NT2/D1 (cell line): ENCODE data around the gene CUEDC1.
"Not testable (repeated sequence)": the region's sequence is repeated elsewhere in the genome, so short reads cannot be mapped to it uniquely, and the experiment has no call there.

Experiments
- DNase-seq: peaks from one replicate; pipeline ENCODE4 v3.0.0-alpha.2; 2011; ENCODE audit warnings: low read depth, low spot score
- H3K27me3 ChIP-seq: 2 replicates; pipeline ENCODE4 v1.6.0; 2011; ENCODE audit warnings: mild to moderate bottlenecking; ENCODE audit not compliant: insufficient read length, insufficient read depth
- H3K36me3 ChIP-seq: 2 replicates; pipeline ENCODE4 v1.6.1; 2011; ENCODE audit warnings: mild to moderate bottlenecking, low read length, mixed read lengths; ENCODE audit not compliant: insufficient read depth, insufficient read length
- H3K4me1 ChIP-seq: 2 replicates; pipeline ENCODE4 v1.5.1; 2011; ENCODE audit not compliant: insufficient read depth, insufficient read length
- H3K4me3 ChIP-seq: 2 replicates; pipeline ENCODE4 v1.5.1; 2011; ENCODE audit warnings: low read depth; ENCODE audit not compliant: insufficient read length
- H3K9ac ChIP-seq: 2 replicates; pipeline ENCODE4 v1.6.0; 2011; ENCODE audit warnings: low read depth; ENCODE audit not compliant: insufficient read length
- H3K9me3 ChIP-seq: 2 replicates; pipeline ENCODE4 v1.5.1; 2011; ENCODE audit warnings: mild to moderate bottlenecking, low read length; ENCODE audit not compliant: insufficient read depth
- SUZ12 ChIP-seq: IDR thresholded peaks from 2 replicates; pipeline ENCODE4 v1.6.1; 2011; ENCODE audit not compliant: insufficient read length, insufficient read depth; ENCODE audit errors: extremely low read depth
- YY1 ChIP-seq: IDR thresholded peaks from 2 replicates; pipeline ENCODE4 v1.6.1; 2011; ENCODE audit not compliant: insufficient read length, insufficient read depth
- ZNF274 ChIP-seq: IDR thresholded peaks from 2 replicates; pipeline ENCODE4 v1.6.1; 2011; ENCODE audit warnings: mild to moderate bottlenecking, low read depth, low read length

Gene CUEDC1

DNA sequence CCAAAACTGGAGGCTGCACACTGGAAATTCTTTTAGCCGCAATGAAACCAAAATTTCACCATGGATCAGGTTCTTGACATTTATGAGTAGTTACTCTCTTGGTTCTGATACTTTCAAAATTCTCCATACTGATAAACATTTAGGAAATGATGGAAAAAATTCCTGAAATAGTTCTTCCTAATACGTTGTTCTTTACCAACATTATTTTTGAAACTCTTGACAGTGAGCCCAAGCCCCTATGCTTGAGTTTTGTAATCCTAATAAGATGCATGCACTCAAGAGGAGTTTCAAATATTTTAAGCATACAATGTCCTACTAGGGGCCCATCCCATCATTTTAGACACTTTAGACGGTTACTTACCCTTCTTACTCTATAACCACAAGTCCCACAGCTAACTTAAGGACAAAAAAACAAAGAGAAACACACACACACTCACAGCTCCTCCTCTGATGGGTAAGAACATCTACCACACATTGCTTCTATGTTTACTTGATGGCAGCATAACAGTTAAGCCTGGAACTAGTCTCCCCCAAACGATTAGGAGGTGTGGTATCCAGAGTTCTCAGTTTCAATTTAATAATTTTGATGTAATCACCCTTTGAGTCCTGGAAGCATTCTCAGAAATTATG lies 29.2 kb upstream of the CUEDC1 start:
- Histone ChIP-seq H3K4me3 (no peak overlapping the region), H3K27me3 (no peaks in the 10 kb centered on the region), H3K9ac (no peak overlapping the region), H3K9me3 (no peaks in the 10 kb centered on the region), H3K4me1 (peaks cover 6% of the 10 kb centered on the region), H3K36me3 (peaks cover 55% of the 10 kb centered on the region)
- no peak for DNase-seq
- TF ChIP-seq ZNF274: no peak
- TF ChIP-seq YY1: no peak
- TF ChIP-seq SUZ12: no peak

DNA sequence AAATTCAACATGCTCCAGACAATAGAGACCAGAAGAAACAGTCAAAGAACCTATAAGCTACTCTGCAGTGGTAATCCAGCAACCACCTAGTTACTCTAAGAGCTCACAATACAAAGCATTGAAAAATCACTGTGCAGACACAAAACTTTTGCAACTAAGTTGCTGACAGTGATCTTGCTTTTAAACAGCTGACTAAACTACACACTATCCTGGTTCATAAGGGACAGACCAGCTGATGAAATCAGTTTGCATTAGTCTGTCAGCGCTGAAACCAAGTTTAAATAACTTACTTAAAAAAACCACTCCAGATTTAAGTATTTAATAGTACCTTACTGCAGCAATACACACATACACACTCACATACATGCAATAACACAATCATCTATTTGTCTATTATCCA lies 28.2 kb upstream of the CUEDC1 start:
- H3K36me3 ChIP-seq: peaks cover 64% of the 10 kb centered on the region
- H3K4me1 ChIP-seq: peaks cover 3% of the 10 kb centered on the region
- no peak overlapping the region for H3K9ac ChIP-seq
- no peaks in the 10 kb centered on the region for H3K9me3 ChIP-seq
- no peaks in the 10 kb centered on the region for H3K27me3 ChIP-seq
- TF ChIP-seq SUZ12: no peak
- no peak for TF ChIP-seq ZNF274
- TF ChIP-seq YY1: no peak
- DNase-seq: no peak
- no peak overlapping the region for H3K4me3 ChIP-seq

DNA sequence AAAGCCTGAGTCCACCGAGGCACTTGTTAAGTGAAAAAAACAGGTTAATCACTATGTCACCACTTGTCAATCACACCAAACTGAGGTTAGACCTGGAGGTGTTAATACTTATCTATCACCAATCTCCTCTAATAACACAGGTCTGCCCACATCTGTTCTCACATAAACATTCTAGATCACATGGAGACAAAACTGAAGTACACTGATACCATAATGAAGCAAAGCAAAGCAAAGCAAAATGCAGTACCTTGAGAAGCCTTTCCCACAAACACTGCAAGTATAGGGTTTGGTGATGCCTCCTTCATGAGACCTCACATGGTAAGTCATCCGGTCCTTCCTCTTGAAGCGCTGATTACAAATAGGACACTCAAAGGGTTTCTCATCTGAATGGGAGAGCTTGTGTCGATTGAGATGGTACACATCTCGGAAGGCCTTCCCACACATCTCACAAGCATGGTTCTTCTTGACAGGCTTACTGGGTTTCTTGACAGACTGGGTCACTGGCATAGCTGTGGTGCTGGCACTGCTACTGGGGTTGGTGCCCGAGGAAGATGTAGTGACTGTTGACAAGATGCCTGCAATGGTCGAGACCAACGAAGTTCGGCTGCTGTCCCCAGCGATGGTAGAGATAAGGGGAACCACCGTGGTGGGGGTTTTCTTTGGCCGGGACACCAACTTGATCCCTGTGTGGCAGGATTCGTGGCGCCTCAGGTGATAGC lies 27.4 kb upstream of the CUEDC1 start:
- Histone ChIP-seq H3K9ac (no peak overlapping the region), H3K4me1 (peaks cover 3% of the 10 kb centered on the region), H3K9me3 (no peaks in the 10 kb centered on the region), H3K4me3 (no peak overlapping the region), H3K36me3 (peaks cover 69% of the 10 kb centered on the region), H3K27me3 (no peaks in the 10 kb centered on the region)
- TF ChIP-seq YY1: no peak
- TF ChIP-seq ZNF274: no peak
- no peak for TF ChIP-seq SUZ12
- DNase-seq: no peak

DNA sequence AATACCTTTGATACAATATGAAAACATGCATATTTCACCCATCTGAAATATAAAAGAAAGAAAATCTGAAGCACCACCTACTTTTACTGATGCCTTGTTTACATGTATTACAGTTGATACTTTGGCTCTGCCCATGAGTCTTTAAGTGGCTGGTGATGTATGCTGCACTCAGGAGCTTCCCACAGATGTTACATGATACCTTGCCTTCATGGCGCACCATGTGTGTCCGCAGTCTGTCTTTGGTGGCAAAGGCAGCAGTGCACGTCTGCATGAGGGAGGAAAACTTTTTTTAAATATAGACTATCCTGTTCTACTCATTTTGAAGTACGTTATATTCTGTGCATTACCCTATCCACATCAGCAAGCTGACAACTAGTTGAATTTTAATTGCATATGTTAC lies 25.3 kb upstream of the CUEDC1 start:
- no peaks in the 10 kb centered on the region for H3K9me3 ChIP-seq
- H3K27me3 ChIP-seq: no peaks in the 10 kb centered on the region
- TF ChIP-seq YY1: no peak
- TF ChIP-seq ZNF274: no peak
- no peak for TF ChIP-seq SUZ12
- H3K36me3 ChIP-seq: peaks cover 89% of the 10 kb centered on the region
- H3K9ac ChIP-seq: no peak overlapping the region
- peaks cover 3% of the 10 kb centered on the region for H3K4me1 ChIP-seq
- DNase-seq: no peak
- H3K4me3 ChIP-seq: no peak overlapping the region

DNA sequence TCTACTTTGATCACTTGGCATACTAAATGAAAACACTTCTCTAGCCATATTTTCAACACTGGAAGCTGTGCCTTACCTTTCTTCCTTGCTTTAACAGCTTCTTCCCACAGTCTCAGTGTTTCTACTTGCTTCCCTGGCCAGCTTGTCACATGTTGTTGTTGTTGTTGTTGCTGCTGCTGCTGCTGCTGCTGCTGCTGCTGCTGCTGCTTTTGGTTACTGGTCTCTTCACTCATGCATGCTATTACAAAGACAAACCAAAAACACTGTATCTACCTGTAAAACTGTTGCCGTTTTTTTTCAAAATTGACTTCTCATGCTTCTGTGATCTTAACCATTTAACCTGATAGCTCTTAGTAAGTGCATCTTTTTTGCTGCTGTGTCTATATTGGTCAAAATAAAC lies 23.9 kb upstream of the CUEDC1 start:
- no peaks in the 10 kb centered on the region for H3K27me3 ChIP-seq
- H3K4me1 ChIP-seq: peaks cover 3% of the 10 kb centered on the region
- no peaks in the 10 kb centered on the region for H3K9me3 ChIP-seq
- TF ChIP-seq YY1: no peak
- TF ChIP-seq ZNF274: no peak
- no peak for TF ChIP-seq SUZ12
- H3K9ac ChIP-seq: no peak overlapping the region
- no peak for DNase-seq
- H3K36me3 ChIP-seq: peaks cover 91% of the 10 kb centered on the region
- no peak overlapping the region for H3K4me3 ChIP-seq

DNA sequence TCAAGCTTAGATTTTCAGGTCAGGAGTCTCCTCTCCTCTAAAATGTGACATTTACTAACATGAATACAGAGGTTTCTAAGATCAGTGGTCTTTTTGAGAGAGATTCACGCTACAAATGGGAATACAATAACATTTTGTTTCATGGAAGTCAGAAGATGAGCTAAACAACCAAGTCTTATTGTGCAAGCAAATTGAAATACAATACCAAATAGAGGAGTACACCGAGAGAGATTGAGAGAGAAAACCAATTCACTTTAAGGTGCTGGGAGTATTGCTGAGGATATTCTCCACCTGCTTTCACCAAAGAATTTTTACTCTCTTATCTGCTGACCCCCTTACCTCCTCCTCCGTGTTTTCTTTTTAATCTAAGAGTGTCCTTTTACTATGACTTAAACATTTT lies 21.4 kb upstream of the CUEDC1 start:
- peaks cover 92% of the 10 kb centered on the region for H3K36me3 ChIP-seq
- no peak for DNase-seq

DNA sequence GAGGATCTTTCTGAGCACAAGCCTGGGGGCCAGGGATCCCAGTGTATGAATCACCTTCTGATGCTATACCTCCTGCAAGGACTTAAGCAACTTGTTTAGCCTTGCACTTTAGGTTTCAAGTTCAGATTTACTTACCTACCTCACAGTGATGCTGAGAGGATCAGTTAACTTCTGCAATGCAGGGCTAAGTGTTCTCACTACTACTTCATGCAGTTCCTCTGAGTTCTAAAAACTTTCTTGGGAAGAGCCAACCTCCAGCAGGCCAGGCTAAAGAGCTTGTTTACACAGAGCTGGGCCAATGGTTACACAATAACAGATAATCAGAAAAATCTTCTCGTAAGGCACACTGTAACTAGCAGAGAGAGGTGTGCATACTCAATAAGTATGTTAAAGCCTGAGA lies 19.8 kb upstream of the CUEDC1 start:
- TF ChIP-seq SUZ12 (no peak), YY1 (no peak)
- Histone ChIP-seq H3K4me1 (no peaks in the 10 kb centered on the region), H3K4me3 (no peak overlapping the region), H3K9me3 (no peaks in the 10 kb centered on the region), H3K27me3 (no peaks in the 10 kb centered on the region), H3K36me3 (peaks cover 78% of the 10 kb centered on the region), H3K9ac (no peak overlapping the region)
- DNase-seq: no peak

More for the DNA sequence above, 21.4 kb upstream of the CUEDC1 start:
- Histone ChIP-seq H3K4me1 (no peaks in the 10 kb centered on the region), H3K9ac (no peak overlapping the region), H3K9me3 (no peaks in the 10 kb centered on the region), H3K4me3 (no peak overlapping the region), H3K27me3 (no peaks in the 10 kb centered on the region)
- no peak for TF ChIP-seq SUZ12
- TF ChIP-seq ZNF274: no peak
- no peak for TF ChIP-seq YY1

DNA sequence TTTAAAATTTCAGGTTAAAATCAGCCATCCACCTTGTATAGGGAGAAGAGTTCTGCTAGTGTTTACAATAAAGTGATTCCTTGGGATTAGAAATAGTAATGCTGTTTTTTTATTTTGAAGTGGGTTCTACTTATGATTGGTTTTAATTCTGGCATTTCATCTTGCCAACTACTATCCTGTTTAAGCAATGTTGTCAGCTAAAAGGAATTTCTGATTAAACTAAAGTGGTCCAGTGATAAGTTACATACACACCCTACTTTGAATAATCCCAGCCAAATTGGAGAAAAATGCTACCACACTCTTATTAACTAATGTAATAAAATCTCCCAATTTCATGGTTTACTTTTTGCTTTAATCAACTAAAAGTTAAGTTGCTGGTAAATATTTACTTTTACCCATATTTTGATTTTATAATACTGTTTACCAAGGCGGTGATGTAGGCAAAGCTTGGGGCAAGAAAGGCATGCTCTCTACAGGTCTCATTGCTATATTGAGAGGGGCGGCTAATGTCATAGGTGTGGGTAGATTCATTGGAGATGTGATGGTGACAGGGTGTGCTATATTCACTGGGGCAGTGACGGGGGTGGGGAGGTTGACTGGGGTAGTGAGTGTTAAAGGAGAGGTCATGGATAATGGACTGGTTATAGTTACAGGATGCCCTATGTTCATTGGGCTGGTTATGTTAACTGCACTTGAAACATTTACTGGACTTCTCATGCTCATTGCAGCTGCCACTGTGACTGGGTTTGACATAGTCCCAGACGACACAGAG lies 19.0 kb upstream of the CUEDC1 start:
- H3K4me1 ChIP-seq, H3K9ac ChIP-seq, H3K9me3 ChIP-seq, H3K4me3 ChIP-seq, DNase-seq, H3K27me3 ChIP-seq: not testable (repeated sequence)
- H3K36me3 ChIP-seq: peaks cover 70% of the 10 kb centered on the region
